Lung (tissue), 12 donors: ENCODE measurements around the gene TEC. TPM values are rescaled to one million over a fixed set of nuclear protein-coding genes. Genes with fewer than 3 reads are reported as not detected.

Experiments used
- ATAC-seq: fragments of 200-7000 bp; cut with Tn5 transposase; one replicate; pipeline ENCODE4 v1.9.1; 2020; ENCODE audit warnings: moderate number of reproducible peaks; ENCODE audit not compliant: insufficient read depth, low FRiP score
- DNase-seq, 3 donors: peaks; one replicate each; pipeline ENCODE4 v3.0.0-alpha.2; 2013 to 2017
- H3K27ac ChIP-seq, 2 donors: one replicate each; pipeline ENCODE4 v1.5.1; 2013; ENCODE audit warnings: mild to moderate bottlenecking in 2 of 2, moderate library complexity in 2 of 2, control low read depth in 1 of 2, inconsistent platforms in 1 of 2, low read depth in 1 of 2, low read length in 1 of 2
- H3K27me3 ChIP-seq, 3 donors: one replicate each; pipeline ENCODE4 v1.5.1; 2013; ENCODE audit warnings: low read length in 2 of 3; ENCODE audit not compliant: control insufficient read depth in 3 of 3, insufficient read depth in 3 of 3
- H3K36me3 ChIP-seq, 4 donors: one replicate each; pipeline ENCODE4 v1.5.1; 2013; ENCODE audit warnings: low read length in 4 of 4, mild to moderate bottlenecking in 1 of 4, moderate library complexity in 1 of 4; ENCODE audit not compliant: control insufficient read depth in 4 of 4, insufficient read depth in 4 of 4
- H3K4me1 ChIP-seq, 5 donors: one replicate each; pipeline ENCODE4 v1.5.1; 2013; ENCODE audit warnings: low read length in 5 of 5, mild to moderate bottlenecking in 2 of 5, moderate library complexity in 1 of 5; ENCODE audit not compliant: control insufficient read depth in 5 of 5, insufficient read depth in 5 of 5
- H3K4me3 ChIP-seq: one replicate; pipeline ENCODE4 v1.5.1; 2013; ENCODE audit warnings: mild to moderate bottlenecking, control low read depth, moderate library complexity
- H3K9ac ChIP-seq, 2 donors: one replicate each; pipeline ENCODE4 v1.5.1; 2013; ENCODE audit warnings: low read length in 2 of 2, control low read depth in 1 of 2; ENCODE audit not compliant: insufficient read depth in 1 of 2
- H3K9me3 ChIP-seq, 4 donors: one replicate each; pipeline ENCODE4 v1.5.1; 2013; ENCODE audit warnings: low read length in 3 of 4, mild to moderate bottlenecking in 1 of 4, moderate library complexity in 1 of 4; ENCODE audit not compliant: control insufficient read depth in 4 of 4, insufficient read depth in 3 of 4
- WGBS, 2 donors: extraction: QIAGEN DNeasy Blood & Tissue Kit; methylation state at CpG; one replicate each; pipeline ENCODE4 v1.1.7; 2013; 5-methylcytosine and 5-hydroxymethylcytosine counted together
- polyA plus RNA-seq, 2 donors: library from polyadenylated mRNA; stranded (reverse); fragments of 200-250 nt; gene quantifications; one replicate each; pipeline ENCODE4 v1.2.1, GENCODE V29; 2013
- total RNA-seq, 2 donors: library from RNA; depleted of rRNA in 1 of 2; stranded (reverse); fragments of >200 nt in 1 of 2; gene quantifications; one replicate each; pipeline ENCODE4 v1.2.1, GENCODE V29; 2014 to 2021
- TF ChIP-seq, protein P1 (sequence below): IDR thresholded peaks from 2 replicates; pipeline ENCODE4 v1.5.1; 2012; ENCODE audit warnings: mild to moderate bottlenecking; ENCODE audit errors: control extremely low read depth, extremely low read depth
- donor health status: control.
- donor health status: control.
- donor health status: Bipolar disorder and iron deficiency.
- donor health status: healthy.
- donor health status: DM: yes; HTN: yes; CAD: no.

Gene TEC
- total and polyA plus RNA-seq, 4 donors, result 2.0 to 19.8 (median 3.1) TPM

DNA sequence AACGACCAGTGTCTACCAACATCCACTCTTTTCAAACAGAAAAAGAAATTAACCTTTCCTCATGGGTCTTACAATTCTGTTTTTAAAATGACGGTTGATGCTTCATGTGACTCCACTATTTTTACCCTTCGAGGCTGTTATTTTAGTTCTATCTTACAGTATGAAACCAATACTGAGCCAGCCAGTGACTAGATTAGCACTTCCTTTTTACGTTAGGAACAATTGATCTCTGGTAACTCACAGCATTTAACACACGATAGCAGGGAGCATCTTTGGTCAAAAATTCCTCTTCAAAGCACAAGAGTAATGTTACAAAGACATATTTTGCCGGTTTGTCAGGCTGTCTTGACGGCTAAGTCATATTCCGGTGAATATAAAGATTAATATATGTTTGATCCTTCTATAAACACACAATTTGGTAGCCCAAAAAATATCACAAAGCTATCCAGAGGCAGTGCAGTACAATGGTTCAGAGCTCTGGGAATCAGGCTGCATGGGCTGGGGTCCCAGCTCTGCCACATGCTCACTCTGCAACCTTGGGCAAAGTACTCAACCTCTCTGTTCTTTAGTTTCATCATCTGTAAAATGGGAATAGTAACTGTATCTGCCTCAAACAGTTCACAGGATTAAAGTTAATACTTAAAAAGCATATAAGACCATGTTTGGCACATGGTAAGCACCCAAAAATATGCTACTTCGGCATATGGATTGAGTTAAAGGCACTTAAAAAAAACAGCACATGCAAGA lies 72.7 kb downstream of the TEC start:
- DNase-seq (no peak), ATAC-seq (no peak)
- Histone ChIP-seq H3K9ac (no peak overlapping the region), H3K36me3 (no peaks in the 10 kb centered on the region), H3K4me3 (no peak overlapping the region), H3K4me1 (peaks cover 0 to 2% (median 0%) of the 10 kb centered on the region in 5 donors), H3K27ac (no peak overlapping the region), H3K9me3 (no peaks in the 10 kb centered on the region), H3K27me3 (no peaks in the 10 kb centered on the region)
- TF ChIP-seq, protein P1, sequence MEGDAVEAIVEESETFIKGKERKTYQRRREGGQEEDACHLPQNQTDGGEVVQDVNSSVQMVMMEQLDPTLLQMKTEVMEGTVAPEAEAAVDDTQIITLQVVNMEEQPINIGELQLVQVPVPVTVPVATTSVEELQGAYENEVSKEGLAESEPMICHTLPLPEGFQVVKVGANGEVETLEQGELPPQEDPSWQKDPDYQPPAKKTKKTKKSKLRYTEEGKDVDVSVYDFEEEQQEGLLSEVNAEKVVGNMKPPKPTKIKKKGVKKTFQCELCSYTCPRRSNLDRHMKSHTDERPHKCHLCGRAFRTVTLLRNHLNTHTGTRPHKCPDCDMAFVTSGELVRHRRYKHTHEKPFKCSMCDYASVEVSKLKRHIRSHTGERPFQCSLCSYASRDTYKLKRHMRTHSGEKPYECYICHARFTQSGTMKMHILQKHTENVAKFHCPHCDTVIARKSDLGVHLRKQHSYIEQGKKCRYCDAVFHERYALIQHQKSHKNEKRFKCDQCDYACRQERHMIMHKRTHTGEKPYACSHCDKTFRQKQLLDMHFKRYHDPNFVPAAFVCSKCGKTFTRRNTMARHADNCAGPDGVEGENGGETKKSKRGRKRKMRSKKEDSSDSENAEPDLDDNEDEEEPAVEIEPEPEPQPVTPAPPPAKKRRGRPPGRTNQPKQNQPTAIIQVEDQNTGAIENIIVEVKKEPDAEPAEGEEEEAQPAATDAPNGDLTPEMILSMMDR, result no peak
- WGBS, 2 donors, result 77 to 84% methylated on average over 9 of the region's 9 CpGs

DNA sequence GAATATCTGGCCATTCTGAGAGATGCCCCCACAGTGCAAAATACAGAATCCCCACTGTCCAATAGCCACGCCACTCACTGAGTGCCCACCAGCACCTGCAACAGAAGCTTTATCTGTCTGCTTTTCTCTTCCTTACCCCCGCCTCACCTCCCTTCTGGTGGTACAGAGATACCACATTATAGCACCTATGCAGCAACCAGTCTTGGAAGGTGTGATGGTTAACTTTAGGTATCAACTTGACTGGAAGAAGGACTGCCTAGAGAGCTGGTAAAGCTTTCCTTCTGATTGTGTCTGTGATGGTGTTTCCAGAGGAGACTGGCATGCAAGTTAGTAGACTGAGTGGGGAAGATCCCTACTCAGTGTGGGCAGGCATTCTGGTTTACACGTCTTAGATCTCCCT lies 73.8 kb downstream of the TEC start:
- WGBS, 2 donors, result 92 to 97% methylated on average over 3 of the region's 3 CpGs

DNA sequence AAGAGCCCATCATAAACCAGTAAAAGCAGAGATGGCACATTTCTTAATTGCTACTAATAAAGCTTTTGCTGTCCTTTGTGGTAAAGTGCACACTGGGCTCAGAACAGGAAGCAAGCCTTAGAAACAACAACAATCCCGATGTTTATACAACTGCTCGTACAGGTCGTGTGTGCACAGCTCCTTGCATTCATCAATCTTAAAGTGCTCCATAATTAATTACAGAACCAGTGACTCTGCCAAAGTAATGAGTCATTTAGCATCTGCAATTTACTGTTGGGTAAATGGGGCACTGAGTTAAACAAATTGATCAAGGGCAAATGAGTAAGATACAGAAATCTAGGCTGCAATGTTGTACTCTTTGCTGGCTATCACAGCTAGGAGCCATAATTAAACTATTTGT lies 74.3 kb downstream of the TEC start:
- 13 to 14% methylated on average over 3 of the region's 3 CpGs for WGBS, 2 donors
- H3K9me3 ChIP-seq, result no peaks in the 10 kb centered on the region
- ATAC-seq, result no peak

More for the DNA sequence above, 73.8 kb downstream of the TEC start:
- ATAC-seq (no peak), DNase-seq (no peak)
- TF ChIP-seq, protein P1, result no peak
- no peaks in the 10 kb centered on the region for H3K9me3 ChIP-seq
- H3K36me3 ChIP-seq, result no peaks in the 10 kb centered on the region
- no peaks in the 10 kb centered on the region for H3K4me1 ChIP-seq
- H3K27ac ChIP-seq, result no peak overlapping the region
- no peaks in the 10 kb centered on the region for H3K27me3 ChIP-seq
- H3K4me3 ChIP-seq, result no peak overlapping the region
- H3K9ac ChIP-seq, result no peak overlapping the region

More for the DNA sequence above, 74.3 kb downstream of the TEC start:
- H3K36me3 ChIP-seq, result no peaks in the 10 kb centered on the region
- no peak overlapping the region for H3K4me3 ChIP-seq
- H3K4me1 ChIP-seq, result no peaks in the 10 kb centered on the region
- no peak overlapping the region for H3K9ac ChIP-seq
- no peaks in the 10 kb centered on the region for H3K27me3 ChIP-seq
- DNase-seq, result peak in 1 of 3 donors; percentile 19
- H3K27ac ChIP-seq, result no peak overlapping the region
- TF ChIP-seq, protein P1, result no peak
